Cardiac fibroblast (primary cell): ENCODE measurements around the gene SDC3.

Source experiments
- DNase-seq, 2 donors: peaks; one replicate each; pipeline versions ENCODE4 v3.0.0 to v3.0.0-alpha.2; 2010; ENCODE audit warnings: low read depth in 2 of 2
- H3K4me3 ChIP-seq, 2 donors: replicated peaks in 1 of 2; 1 replicate in 1 of 2; 2 replicates in 1 of 2; pipeline ENCODE4 v1.5.1; 2011; ENCODE audit warnings: low read depth in 2 of 2, low read length in 2 of 2, mild to moderate bottlenecking in 2 of 2, moderate library complexity in 1 of 2
- CTCF ChIP-seq: IDR thresholded peaks from one replicate; pipeline ENCODE4 v1.5.1; 2011; ENCODE audit warnings: low read depth, mild to moderate bottlenecking, low read length, inconsistent platforms

SDC3 gene

GRCh38 chr1:30845237-30845903 lies 63.2 kb downstream of the SDC3 start:
- H3K4me3 ChIP-seq, result no peak overlapping the region
- TF ChIP-seq CTCF, result no peak
- DNase-seq, result no peak

- no peak overlapping the region for H3K4me3 ChIP-seq
- no peak for TF ChIP-seq CTCF
- DNase-seq, result no peak
Observed at GRCh38 chr1:30844631-30845030, 63.9 kb downstream of the SDC3 start.

- TF ChIP-seq CTCF, result no peak
- no peak overlapping the region for H3K4me3 ChIP-seq
- DNase-seq, result peak in 1 of 2 donors; percentile 76
Observed at GRCh38 chr1:30842697-30843354, 65.7 kb downstream of the SDC3 start.

GRCh38 chr1:30840904-30841598 lies 67.5 kb downstream of the SDC3 start:
- DNase-seq, result peak; percentile 11 to 63
- no peak for TF ChIP-seq CTCF
- H3K4me3 ChIP-seq, result no peak overlapping the region

GRCh38 chr1:30839827-30840359 lies 68.7 kb downstream of the SDC3 start:
- no peak for TF ChIP-seq CTCF
- no peak for DNase-seq

GRCh38 chr1:30838996-30839395 lies 69.6 kb downstream of the SDC3 start:
- no peak overlapping the region for H3K4me3 ChIP-seq
- no peak for TF ChIP-seq CTCF
- DNase-seq, result no peak

More at GRCh38 chr1:30839827-30840359, 68.7 kb downstream of the SDC3 start:
- no peak overlapping the region for H3K4me3 ChIP-seq
